A549 (cell line): ENCODE measurements around the gene ABCC9. TPM values are rescaled to one million over a fixed set of nuclear protein-coding genes. Genes with fewer than 3 reads are reported as not detected.

Experiments used
- ATAC-seq, 2 experiments: fragments of 200-7000 bp in 1 of 2; fragments of >200 bp in 1 of 2; cut with Nextera tagmentation in 1 of 2; cut with Tn5 transposase in 1 of 2; 3 replicates each; pipeline versions ENCODE4 v1.8.0 to v1.9.1; 2018 to 2020; ENCODE audit warnings: mild to moderate bottlenecking in 1 of 2, moderate library complexity in 1 of 2
- CTCF ChIA-PET: fragments of 300-600 bp; sonication (Branson Sonifier 250); formaldehyde crosslinking; extraction: SDS; loops from one replicate; lab custom pipeline; 2021; ENCODE audit warnings: antibody characterized with exemption, inconsistent platforms; lab: Yijun Ruan, JAX
- POLR2A ChIA-PET: fragments of 350-600 bp; formaldehyde crosslinking; extraction: SDS; loops from one replicate; lab custom pipeline; 2021; ENCODE audit warnings: antibody characterized with exemption, inconsistent platforms; lab: Yijun Ruan, JAX
- DNase-seq, 2 experiments: peaks; one replicate each; pipeline versions ENCODE4 v3.0.0 to v3.0.0-alpha.2; 2011 to 2016; ENCODE audit warnings: low read depth in 1 of 2, low spot score in 1 of 2
- FAIRE-seq: peaks from 2 replicates; lab custom pipeline; 2011; peaks lifted over from hg19 to GRCh38; lab: Jason Lieb, UNC
- H3K27ac ChIP-seq, 2 experiments: fragments of >200 bp; sonication (Bioruptor Twin); formaldehyde crosslinking; 3 replicates each; pipeline ENCODE4 v1.5.1; 2016 to 2017
- H3K4me1 ChIP-seq: fragments of >200 bp; sonication (Bioruptor Twin); formaldehyde crosslinking; 3 replicates; pipeline ENCODE4 v1.6.1; 2016
- H3K4me2 ChIP-seq: fragments of >200 bp; sonication (Bioruptor Twin); formaldehyde crosslinking; 3 replicates; pipeline ENCODE4 v1.6.1; 2016
- H3K4me3 ChIP-seq: fragments of >200 bp; sonication (Bioruptor Twin); formaldehyde crosslinking; 3 replicates; pipeline ENCODE4 v1.5.1; 2016
- H3K9me3 ChIP-seq: fragments of >200 bp; sonication (Bioruptor Twin); formaldehyde crosslinking; 3 replicates; pipeline ENCODE4 v1.6.1; 2016
- CBX2 ChIP-seq: fragments of 200-600 bp; sonication (generic); IDR thresholded peaks from 2 replicates; pipeline ENCODE4 v1.6.1; 2016; ENCODE audit warnings: low read depth, mild to moderate bottlenecking, borderline replicate concordance
- CHD2 ChIP-seq: fragments of 150-350 bp; IDR thresholded peaks from 2 replicates; pipeline ENCODE4 v1.6.1; 2014; ENCODE audit warnings: low read length; ENCODE audit not compliant: partially characterized antibody
- CHD4 ChIP-seq: fragments of 200-600 bp; sonication (generic); IDR thresholded peaks from 2 replicates; pipeline ENCODE4 v1.6.1; 2016; ENCODE audit warnings: antibody characterized with exemption, mild to moderate bottlenecking, borderline replicate concordance
- EHF ChIP-seq: fragments of 250-450 bp; sonication (Bioruptor Pico); IDR thresholded peaks from 2 replicates; pipeline ENCODE4 v1.5.0; 2020; ENCODE audit warnings: mild to moderate bottlenecking
- EHMT2 ChIP-seq: fragments of 200-600 bp; sonication (generic); IDR thresholded peaks from 2 replicates; pipeline ENCODE4 v1.6.1; 2016; ENCODE audit warnings: antibody characterized with exemption, low read depth, mild to moderate bottlenecking, moderate library complexity
- ESRRA ChIP-seq: fragments of 150-350 bp; IDR thresholded peaks from 2 replicates; pipeline ENCODE4 v1.6.1; 2014; ENCODE audit warnings: mild to moderate bottlenecking, low read length, borderline replicate concordance
- FOXS1 ChIP-seq: fragments of 250-450 bp; sonication (Bioruptor Pico); IDR thresholded peaks from 2 replicates; pipeline ENCODE4 v1.5.0; 2020; ENCODE audit warnings: mild to moderate bottlenecking, moderate library complexity
- HOXA7 ChIP-seq: fragments of 250-450 bp; sonication (Bioruptor Pico); IDR thresholded peaks from 2 replicates; pipeline ENCODE4 v1.5.0; 2020; ENCODE audit warnings: mild to moderate bottlenecking, moderate library complexity
- MAFK ChIP-seq: fragments of 450-650 bp; IDR thresholded peaks from 2 replicates; pipeline ENCODE4 v1.6.1; 2014; ENCODE audit not compliant: partially characterized antibody
- NFE2L2 ChIP-seq: fragments of 150-350 bp; conservative IDR thresholded peaks from 2 replicates; pipeline ENCODE4 v1.6.1; 2014; ENCODE audit warnings: low read length
- NPAS2 ChIP-seq: fragments of 250-450 bp; sonication (Bioruptor Pico); IDR thresholded peaks from 2 replicates; pipeline ENCODE4 v1.8.0; 2022; ENCODE audit warnings: mild to moderate bottlenecking, moderate library complexity, borderline replicate concordance
- NR3C1 ChIP-seq: fragments of >200 bp; sonication (Bioruptor Twin); formaldehyde crosslinking; IDR thresholded peaks from 3 replicates; pipeline ENCODE4 v1.6.1; 2017
- PHF8 ChIP-seq: fragments of 200-600 bp; sonication (generic); IDR thresholded peaks from 2 replicates; pipeline ENCODE4 v1.6.1; 2016; ENCODE audit warnings: low read depth, mild to moderate bottlenecking, antibody characterized with exemption, moderate library complexity, borderline replicate concordance
- RARB ChIP-seq: fragments of 250-450 bp; sonication (Bioruptor Pico); IDR thresholded peaks from 2 replicates; pipeline ENCODE4 v1.8.0; 2021; ENCODE audit warnings: mild to moderate bottlenecking, moderate library complexity
- RNF2 ChIP-seq: fragments of 200-600 bp; sonication (generic); IDR thresholded peaks from 2 replicates; pipeline ENCODE4 v1.6.1; 2016; ENCODE audit warnings: low read depth, mild to moderate bottlenecking, antibody characterized with exemption, moderate library complexity, borderline replicate concordance
- ZC3H11A ChIP-seq: fragments of 450-650 bp; IDR thresholded peaks from 2 replicates; pipeline ENCODE4 v1.6.1; 2014; ENCODE audit warnings: antibody characterized with exemption, mild to moderate bottlenecking
- ZFP36 ChIP-seq: fragments of 450-650 bp; IDR thresholded peaks from 2 replicates; pipeline ENCODE4 v1.6.1; 2014; ENCODE audit warnings: borderline replicate concordance; ENCODE audit not compliant: partially characterized antibody
- WGBS: methylation state at CpG from one replicate; pipeline ENCODE4 v1.1.6; 2017; ENCODE audit errors: missing lambda C conversion rate; 5-methylcytosine and 5-hydroxymethylcytosine counted together
- polyA plus RNA-seq, 4 experiments: library from polyadenylated mRNA; depleted of rRNA in 3 of 4; stranded (reverse); fragments of >200 nt; fragmentation: RNase III in 1 of 4; extraction: RNeasy Plus Mini Kit Qiagen cat#74134 plus additional on column Dnase treatment in 1 of 4; gene quantifications; 2 replicates in 3 of 4; 3 replicates in 1 of 4; pipeline ENCODE4 v1.2.3, GENCODE V29; 2011 to 2017
- TF ChIP-seq, protein P1 (sequence below): IDR thresholded peaks from 2 replicates; pipeline ENCODE4 v1.6.1; 2012
- TF ChIP-seq, protein P2 (sequence below): fragments of >200 bp; sonication (Bioruptor Twin); formaldehyde crosslinking; IDR thresholded peaks from 3 replicates; pipeline ENCODE4 v1.6.1; 2016
- TF ChIP-seq, protein P3 (sequence below): fragments of 250-450 bp; sonication (Bioruptor Pico); IDR thresholded peaks from 2 replicates; pipeline ENCODE4 v1.5.0; 2021; ENCODE audit warnings: mild to moderate bottlenecking, moderate library complexity, borderline replicate concordance
- TF ChIP-seq, protein P4 (sequence below): fragments of 150-350 bp; IDR thresholded peaks from 2 replicates; pipeline ENCODE4 v1.6.1; 2014; ENCODE audit warnings: low read depth, mild to moderate bottlenecking, low read length

ABCC9 gene
- polyA plus RNA-seq, 2 of the 4 experiments (the other 2 are of a cell fraction) = 0.01 TPM; not detected in 1

DNA sequence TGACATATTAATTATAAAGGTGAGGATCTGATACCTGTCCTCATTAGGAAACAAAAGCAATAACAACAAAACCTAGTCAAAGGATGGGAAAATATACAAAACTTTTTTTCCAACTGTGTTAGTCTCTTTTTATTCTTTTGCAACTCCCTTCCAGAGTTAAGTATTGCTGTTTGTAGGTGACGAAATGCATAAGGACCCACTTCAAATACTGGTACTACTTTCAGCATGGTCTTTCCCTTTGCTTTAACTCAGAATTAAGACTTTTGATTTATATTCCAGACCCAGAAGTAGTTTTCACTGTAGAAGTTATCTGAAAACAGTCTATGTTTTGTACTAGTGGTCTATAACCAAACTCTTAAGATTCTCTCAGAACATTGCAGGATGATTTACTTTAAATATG lies 34.1 kb upstream of the ABCC9 start:
- Histone ChIP-seq H3K27ac (no peak overlapping the region), H3K4me2 (no peak overlapping the region), H3K4me3 (no peak overlapping the region), H3K4me1 (no peaks in the 10 kb centered on the region), H3K9me3 (no peaks in the 10 kb centered on the region)
- POLR2A ChIA-PET = no interaction called here
- no peak for ATAC-seq
- TF ChIP-seq MAFK (no peak), HOXA7 (CRISPR knock-in tag) (no peak), CHD2 (no peak), RARB (CRISPR knock-in tag) (no peak), ZC3H11A (no peak), CBX2 (no peak), ESRRA (no peak), NFE2L2 (no peak), NPAS2 (CRISPR knock-in tag) (no peak), RNF2 (no peak), PHF8 (no peak), ZFP36 (no peak), NR3C1 (no peak), EHMT2 (no peak)
- TF ChIP-seq, protein P1, sequence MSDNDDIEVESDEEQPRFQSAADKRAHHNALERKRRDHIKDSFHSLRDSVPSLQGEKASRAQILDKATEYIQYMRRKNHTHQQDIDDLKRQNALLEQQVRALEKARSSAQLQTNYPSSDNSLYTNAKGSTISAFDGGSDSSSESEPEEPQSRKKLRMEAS = no peak
- TF ChIP-seq, protein P2, sequence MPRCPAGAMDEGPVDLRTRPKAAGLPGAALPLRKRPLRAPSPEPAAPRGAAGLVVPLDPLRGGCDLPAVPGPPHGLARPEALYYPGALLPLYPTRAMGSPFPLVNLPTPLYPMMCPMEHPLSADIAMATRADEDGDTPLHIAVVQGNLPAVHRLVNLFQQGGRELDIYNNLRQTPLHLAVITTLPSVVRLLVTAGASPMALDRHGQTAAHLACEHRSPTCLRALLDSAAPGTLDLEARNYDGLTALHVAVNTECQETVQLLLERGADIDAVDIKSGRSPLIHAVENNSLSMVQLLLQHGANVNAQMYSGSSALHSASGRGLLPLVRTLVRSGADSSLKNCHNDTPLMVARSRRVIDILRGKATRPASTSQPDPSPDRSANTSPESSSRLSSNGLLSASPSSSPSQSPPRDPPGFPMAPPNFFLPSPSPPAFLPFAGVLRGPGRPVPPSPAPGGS = no peak
- TF ChIP-seq, protein P3, sequence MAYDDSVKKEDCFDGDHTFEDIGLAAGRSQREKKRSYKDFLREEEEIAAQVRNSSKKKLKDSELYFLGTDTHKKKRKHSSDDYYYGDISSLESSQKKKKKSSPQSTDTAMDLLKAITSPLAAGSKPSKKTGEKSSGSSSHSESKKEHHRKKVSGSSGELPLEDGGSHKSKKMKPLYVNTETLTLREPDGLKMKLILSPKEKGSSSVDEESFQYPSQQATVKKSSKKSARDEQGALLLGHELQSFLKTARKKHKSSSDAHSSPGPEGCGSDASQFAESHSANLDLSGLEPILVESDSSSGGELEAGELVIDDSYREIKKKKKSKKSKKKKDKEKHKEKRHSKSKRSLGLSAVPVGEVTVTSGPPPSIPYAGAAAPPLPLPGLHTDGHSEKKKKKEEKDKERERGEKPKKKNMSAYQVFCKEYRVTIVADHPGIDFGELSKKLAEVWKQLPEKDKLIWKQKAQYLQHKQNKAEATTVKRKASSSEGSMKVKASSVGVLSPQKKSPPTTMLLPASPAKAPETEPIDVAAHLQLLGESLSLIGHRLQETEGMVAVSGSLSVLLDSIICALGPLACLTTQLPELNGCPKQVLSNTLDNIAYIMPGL = no peak
- TF ChIP-seq, protein P4, sequence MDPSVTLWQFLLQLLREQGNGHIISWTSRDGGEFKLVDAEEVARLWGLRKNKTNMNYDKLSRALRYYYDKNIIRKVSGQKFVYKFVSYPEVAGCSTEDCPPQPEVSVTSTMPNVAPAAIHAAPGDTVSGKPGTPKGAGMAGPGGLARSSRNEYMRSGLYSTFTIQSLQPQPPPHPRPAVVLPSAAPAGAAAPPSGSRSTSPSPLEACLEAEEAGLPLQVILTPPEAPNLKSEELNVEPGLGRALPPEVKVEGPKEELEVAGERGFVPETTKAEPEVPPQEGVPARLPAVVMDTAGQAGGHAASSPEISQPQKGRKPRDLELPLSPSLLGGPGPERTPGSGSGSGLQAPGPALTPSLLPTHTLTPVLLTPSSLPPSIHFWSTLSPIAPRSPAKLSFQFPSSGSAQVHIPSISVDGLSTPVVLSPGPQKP = no peak
- DNase-seq = no peak
- CTCF ChIA-PET = no interaction called here
- no peak for FAIRE-seq
- WGBS = 36% methylated on average over 1 of the region's 1 CpG

DNA sequence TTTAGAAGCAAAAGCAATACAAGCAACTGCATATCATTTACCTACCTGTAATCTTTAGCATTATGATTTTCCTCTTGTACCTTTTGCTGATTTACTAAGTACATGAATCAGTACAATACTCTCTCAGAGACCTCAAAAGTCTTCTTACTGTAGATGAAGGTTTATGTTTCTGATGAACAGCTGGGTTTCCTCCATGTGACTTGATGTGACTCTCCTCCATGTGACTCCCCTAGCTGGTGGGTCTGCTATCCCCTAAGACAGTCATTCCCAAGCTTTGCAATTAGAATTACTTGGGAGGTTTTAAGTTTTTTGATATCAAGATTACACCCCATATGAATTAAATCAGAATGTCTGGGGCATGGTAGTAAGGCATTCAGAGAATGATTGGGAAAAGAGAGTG lies 32.0 kb upstream of the ABCC9 start:
- POLR2A ChIA-PET = no interaction called here
- Histone ChIP-seq H3K27ac (no peak overlapping the region), H3K4me1 (no peaks in the 10 kb centered on the region), H3K4me2 (no peak overlapping the region), H3K4me3 (no peak overlapping the region), H3K9me3 (no peaks in the 10 kb centered on the region)
- FAIRE-seq (no peak), ATAC-seq (no peak), DNase-seq (no peak)
- no peak for TF ChIP-seq EHF
- TF ChIP-seq CHD4 = no peak
- no peak for TF ChIP-seq RNF2
- TF ChIP-seq NFE2L2 = no peak
- CTCF ChIA-PET = interaction anchor here (1.4 kb wide), 1 partner anchor 16 kb away, joined by 3 read pairs; no protein-coding TSS in a partner anchor

DNA sequence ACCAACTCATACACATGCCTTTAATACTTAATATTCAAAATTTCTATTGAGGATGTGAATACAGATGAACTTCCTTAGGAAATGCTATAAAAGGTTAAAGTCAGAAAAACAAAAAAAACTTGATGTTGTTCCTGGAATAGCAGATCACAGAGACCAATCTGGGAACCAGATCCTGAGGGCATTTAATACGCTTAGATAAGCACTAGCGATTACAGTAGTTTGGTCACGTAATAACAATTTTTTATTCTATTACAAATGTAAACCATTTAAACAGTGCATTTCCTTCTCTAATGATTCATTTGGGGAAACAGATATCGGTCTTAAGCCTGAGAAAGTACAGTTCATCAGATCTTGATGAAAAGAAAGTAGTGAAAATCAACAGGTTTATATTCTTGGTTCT lies 30.8 kb upstream of the ABCC9 start:
- FAIRE-seq = no peak
- no peaks in the 10 kb centered on the region for H3K9me3 ChIP-seq
- DNase-seq = no peak
- no peaks in the 10 kb centered on the region for H3K4me1 ChIP-seq
- no peak for ATAC-seq
- WGBS = 62% methylated on average over 4 of the region's 4 CpGs
- TF ChIP-seq FOXS1 (CRISPR knock-in tag) (no peak), CBX2 (no peak), RNF2 (no peak)
- TF ChIP-seq, protein P4 = no peak
- H3K27ac ChIP-seq = no peak overlapping the region
- H3K4me2 ChIP-seq = no peak overlapping the region
- ChIA-PET POLR2A (no interaction called here), CTCF (no interaction called here)
- no peak overlapping the region for H3K4me3 ChIP-seq
